ENCODE data around the gene POLE.

POLE gene

DNA sequence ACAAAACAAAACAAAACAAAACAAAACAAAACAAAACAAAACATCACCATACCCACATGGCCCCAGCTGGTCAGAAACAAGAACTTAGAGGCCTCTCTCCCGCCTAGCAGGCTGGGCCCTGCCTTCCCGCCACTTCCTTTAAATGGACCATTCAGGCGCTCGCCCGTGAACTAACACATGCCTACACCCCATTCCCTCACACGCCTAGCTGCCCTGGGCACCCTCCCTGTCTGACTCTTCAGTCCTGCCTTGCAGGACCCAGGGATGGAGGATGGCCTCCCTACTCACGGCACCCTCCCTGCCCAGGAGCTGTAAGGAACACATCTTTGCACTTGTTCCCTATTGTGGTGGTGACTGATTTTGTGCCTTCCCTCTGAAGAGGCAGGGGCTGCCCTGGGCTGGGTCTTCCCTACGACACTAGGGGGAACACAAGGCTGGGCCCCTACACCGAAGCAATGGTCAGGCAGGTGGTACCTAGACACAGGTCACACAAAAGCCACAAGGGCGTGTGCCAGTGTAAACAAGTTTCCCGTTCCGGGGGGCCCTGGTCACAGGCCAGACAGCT is 47.1 kb downstream of the POLE start:
- no peaks in the 10 kb centered on the region for H3K4me1 ChIP-seq (ENCODE audit: control insufficient read depth, insufficient read depth, low read length)
- no peaks in the 10 kb centered on the region for H3K27me3 ChIP-seq (ENCODE audit: control insufficient read depth, insufficient read depth, low read length)
- peaks cover 6% of the 10 kb centered on the region for H3K36me3 ChIP-seq (ENCODE audit: control insufficient read depth, insufficient read depth, low read length)
- H3K9ac ChIP-seq (ENCODE audit: low read length), result no peak overlapping the region
- H3K9me3 ChIP-seq (ENCODE audit: control insufficient read depth, low read length), result no peaks in the 10 kb centered on the region
- no peak overlapping the region for H3K4me3 ChIP-seq (ENCODE audit: low read length)

DNA sequence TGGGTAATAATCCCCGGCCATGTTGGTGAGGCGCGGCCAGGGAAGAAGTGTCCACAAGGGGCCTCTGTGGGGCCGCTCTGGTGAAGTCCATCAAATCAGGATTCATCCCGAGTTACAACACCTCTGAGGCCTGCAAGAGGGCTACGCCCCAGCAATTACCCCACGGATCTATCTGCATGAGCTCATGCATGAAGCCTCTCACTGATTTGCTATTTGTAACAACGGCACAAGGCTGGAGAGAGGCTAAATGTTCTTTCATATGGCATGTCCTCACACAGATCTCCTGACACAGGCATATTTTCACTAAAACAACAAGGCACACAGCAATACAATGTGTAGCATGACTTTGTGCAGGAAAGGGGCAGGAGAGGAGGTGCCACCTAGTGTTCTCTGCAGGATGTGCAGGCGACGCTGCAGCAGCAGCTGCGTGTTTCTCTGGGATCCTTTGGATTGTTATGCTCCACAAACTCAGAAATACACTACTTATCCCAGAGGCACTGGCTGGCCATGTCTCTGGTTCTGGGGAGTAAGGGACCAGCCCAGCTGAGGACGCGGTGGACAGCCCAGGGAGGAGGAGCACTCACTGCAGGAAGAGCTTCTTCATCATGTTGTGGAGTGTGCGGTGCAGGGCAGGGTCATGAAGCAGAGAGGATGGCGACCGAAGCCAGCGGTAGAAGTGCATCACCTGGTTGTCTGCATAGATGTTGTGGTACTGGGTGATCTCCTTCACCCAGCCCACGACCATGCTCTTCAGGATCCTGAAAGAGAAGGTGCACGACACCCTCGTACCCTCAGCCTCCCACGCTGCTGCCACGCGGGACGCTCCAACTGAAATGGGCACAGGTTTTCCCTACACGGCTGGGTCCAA is 48.4 kb downstream of the POLE start:
- H3K27me3 ChIP-seq (ENCODE audit: control insufficient read depth, insufficient read depth, low read length), result no peaks in the 10 kb centered on the region
- H3K4me3 ChIP-seq (ENCODE audit: low read length), result no peak overlapping the region
- H3K9me3 ChIP-seq (ENCODE audit: control insufficient read depth, low read length), result no peaks in the 10 kb centered on the region
- no peaks in the 10 kb centered on the region for H3K4me1 ChIP-seq (ENCODE audit: control insufficient read depth, insufficient read depth, low read length)
- peaks cover 6% of the 10 kb centered on the region for H3K36me3 ChIP-seq (ENCODE audit: control insufficient read depth, insufficient read depth, low read length)
- H3K9ac ChIP-seq (ENCODE audit: low read length), result no peak overlapping the region

DNA sequence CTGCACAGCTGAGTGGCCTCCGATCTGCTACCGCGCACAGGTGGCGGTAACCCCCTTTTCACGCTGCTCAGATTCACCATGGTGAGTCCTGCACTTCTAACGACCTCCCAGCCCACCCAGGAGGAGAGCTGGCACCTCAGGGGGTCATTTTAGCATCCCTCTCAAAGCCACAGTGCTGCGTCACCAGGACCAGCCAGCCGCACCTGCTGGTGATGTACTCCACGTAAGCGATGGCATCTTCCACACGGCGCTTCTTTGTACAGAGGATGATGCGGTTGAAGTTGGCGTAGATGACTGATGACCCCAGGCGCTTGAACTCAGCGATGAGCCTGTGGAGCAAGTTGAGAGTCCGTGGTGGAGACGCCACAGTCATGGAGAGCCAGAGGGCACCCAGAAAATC is 49.3 kb downstream of the POLE start:
- Histone ChIP-seq H3K36me3 (ENCODE audit: control insufficient read depth, insufficient read depth, low read length) (peaks cover 6% of the 10 kb centered on the region), H3K4me3 (ENCODE audit: low read length) (no peak overlapping the region), H3K9ac (ENCODE audit: low read length) (no peak overlapping the region)

DNA sequence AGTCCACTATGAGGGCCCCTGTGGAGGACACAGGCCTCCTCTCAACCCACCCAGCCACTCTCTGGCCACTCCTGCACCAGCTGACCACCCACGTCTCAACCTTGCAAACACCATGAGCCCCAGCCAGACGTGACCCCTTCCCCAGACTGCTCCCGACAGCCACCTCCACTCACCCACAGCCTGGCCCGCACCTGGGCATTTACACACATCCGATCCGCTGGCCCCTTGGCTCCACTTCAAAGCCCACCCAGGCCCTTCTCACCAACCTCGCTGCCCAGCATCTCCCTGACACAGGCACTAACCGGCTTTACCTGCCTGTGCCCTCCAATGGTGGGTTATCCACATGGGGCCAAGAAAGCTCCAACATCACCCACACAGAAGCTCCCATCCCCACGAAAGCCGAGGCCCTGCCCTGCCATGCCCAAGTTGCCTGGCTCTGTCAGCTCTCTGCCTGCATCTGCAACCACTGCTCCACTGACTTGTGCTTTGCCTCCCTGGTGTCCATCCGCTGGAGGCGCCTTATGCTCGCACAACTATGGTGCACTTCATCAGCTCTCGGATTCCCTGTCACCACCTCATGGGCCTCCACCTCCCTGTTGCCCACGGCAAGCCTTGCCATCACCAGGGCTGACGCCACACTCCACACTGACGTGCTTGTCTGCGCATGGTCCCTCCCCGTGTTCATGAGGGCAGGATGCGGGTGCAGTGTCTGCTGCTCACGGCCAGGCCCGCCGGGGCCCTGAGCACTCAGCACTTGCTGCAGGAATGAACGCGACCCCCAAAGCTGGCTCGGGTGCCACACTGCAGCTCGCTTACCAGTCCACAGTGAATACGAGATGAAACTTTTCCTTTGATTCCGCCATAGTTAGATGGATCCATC is 51.8 kb downstream of the POLE start:
- no peaks in the 10 kb centered on the region for H3K9me3 ChIP-seq (ENCODE audit: control insufficient read depth, low read length)
- no peaks in the 10 kb centered on the region for H3K36me3 ChIP-seq (ENCODE audit: control insufficient read depth, insufficient read depth, low read length)
- H3K4me3 ChIP-seq (ENCODE audit: low read length), result no peak overlapping the region
- H3K4me1 ChIP-seq (ENCODE audit: control insufficient read depth, insufficient read depth, low read length), result no peaks in the 10 kb centered on the region
- H3K27me3 ChIP-seq (ENCODE audit: control insufficient read depth, insufficient read depth, low read length), result no peaks in the 10 kb centered on the region
- no peak overlapping the region for H3K9ac ChIP-seq (ENCODE audit: low read length)

More for the DNA sequence above, 49.3 kb downstream of the POLE start:
- Histone ChIP-seq H3K27me3 (ENCODE audit: control insufficient read depth, insufficient read depth, low read length) (no peaks in the 10 kb centered on the region), H3K4me1 (ENCODE audit: control insufficient read depth, insufficient read depth, low read length) (no peaks in the 10 kb centered on the region), H3K9me3 (ENCODE audit: control insufficient read depth, low read length) (no peaks in the 10 kb centered on the region)

DNA sequence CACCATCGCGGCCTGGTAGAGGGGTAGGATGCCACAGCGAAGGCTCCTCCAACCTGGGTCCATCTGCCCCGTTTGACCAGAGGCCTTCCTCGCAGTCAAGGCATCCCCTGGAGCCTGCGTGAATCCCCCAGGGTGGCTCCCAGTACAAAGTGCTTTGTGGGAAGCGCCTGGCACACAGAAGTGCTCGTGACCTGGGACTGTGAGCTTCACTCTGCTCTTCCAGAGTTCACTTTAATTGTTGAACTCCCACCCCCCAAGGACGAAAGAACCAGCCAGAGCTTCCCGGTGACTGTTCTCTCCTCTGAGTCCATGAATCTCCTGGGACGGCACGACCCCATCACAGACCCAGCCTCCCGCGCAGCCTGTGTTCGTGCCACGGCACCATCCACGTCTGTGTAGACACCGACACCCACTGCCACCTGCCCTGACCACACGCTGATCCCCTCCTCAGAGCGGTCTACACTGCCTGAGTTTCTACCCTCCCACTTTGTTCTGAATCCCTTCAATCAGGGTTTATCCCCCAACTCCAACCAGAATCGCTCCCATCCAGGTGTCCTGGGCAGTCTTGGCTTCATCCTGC is 52.6 kb downstream of the POLE start:
- Histone ChIP-seq H3K9me3 (ENCODE audit: control insufficient read depth, low read length) (no peaks in the 10 kb centered on the region), H3K27me3 (ENCODE audit: control insufficient read depth, insufficient read depth, low read length) (no peaks in the 10 kb centered on the region), H3K9ac (ENCODE audit: low read length) (no peak overlapping the region), H3K4me1 (ENCODE audit: control insufficient read depth, insufficient read depth, low read length) (no peaks in the 10 kb centered on the region), H3K4me3 (ENCODE audit: low read length) (no peak overlapping the region), H3K36me3 (ENCODE audit: control insufficient read depth, insufficient read depth, low read length) (no peaks in the 10 kb centered on the region)

DNA sequence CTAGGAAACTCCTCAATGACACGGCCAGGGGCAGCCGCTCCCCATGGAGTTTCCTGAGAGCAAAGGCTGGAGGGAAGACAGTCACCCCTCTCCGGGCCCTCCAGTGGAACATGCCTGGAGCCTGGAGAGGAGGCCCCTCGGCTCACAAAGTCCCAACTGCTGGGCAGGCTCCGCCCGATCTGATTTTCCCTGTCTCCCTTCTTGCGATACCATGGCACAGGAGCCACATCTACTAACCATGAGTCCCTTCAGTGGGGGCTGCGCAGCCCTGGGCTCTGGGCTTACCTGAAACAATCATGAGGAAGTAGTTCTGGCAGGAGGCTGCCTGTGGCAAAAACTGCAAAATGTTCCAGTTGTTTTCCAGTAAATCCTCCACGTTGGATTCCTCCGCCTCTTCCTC is 53.2 kb downstream of the POLE start:
- Histone ChIP-seq H3K27me3 (ENCODE audit: control insufficient read depth, insufficient read depth, low read length) (no peaks in the 10 kb centered on the region), H3K36me3 (ENCODE audit: control insufficient read depth, insufficient read depth, low read length) (no peaks in the 10 kb centered on the region), H3K9ac (ENCODE audit: low read length) (no peak overlapping the region), H3K4me1 (ENCODE audit: control insufficient read depth, insufficient read depth, low read length) (no peaks in the 10 kb centered on the region), H3K4me3 (ENCODE audit: low read length) (no peak overlapping the region), H3K9me3 (ENCODE audit: control insufficient read depth, low read length) (no peaks in the 10 kb centered on the region)

DNA sequence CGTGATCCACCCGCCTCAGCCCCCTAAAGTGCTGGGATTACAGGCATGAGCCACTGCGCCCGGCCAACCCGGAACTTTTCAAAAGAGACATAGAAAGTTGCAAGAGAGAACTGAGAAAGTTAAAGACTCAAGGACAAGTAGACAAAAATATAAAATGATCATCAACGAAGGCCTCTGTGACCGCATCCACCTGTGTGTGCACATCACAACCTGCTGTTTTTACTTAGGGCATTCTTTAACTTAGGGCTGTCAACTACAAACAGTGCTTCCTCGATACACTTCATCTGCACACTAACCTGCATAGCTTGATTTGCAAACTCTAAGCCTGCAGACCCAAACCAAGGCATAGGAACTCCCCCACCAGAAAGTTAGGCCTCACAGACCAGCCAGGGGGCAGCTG is 53.7 kb downstream of the POLE start:
- H3K9ac ChIP-seq (ENCODE audit: low read length), result no peak overlapping the region
- H3K4me1 ChIP-seq (ENCODE audit: control insufficient read depth, insufficient read depth, low read length), result no peaks in the 10 kb centered on the region
- no peaks in the 10 kb centered on the region for H3K27me3 ChIP-seq (ENCODE audit: control insufficient read depth, insufficient read depth, low read length)
- H3K36me3 ChIP-seq (ENCODE audit: control insufficient read depth, insufficient read depth, low read length), result no peaks in the 10 kb centered on the region
- H3K4me3 ChIP-seq (ENCODE audit: low read length), result no peak overlapping the region
- no peaks in the 10 kb centered on the region for H3K9me3 ChIP-seq (ENCODE audit: control insufficient read depth, low read length)

DNA sequence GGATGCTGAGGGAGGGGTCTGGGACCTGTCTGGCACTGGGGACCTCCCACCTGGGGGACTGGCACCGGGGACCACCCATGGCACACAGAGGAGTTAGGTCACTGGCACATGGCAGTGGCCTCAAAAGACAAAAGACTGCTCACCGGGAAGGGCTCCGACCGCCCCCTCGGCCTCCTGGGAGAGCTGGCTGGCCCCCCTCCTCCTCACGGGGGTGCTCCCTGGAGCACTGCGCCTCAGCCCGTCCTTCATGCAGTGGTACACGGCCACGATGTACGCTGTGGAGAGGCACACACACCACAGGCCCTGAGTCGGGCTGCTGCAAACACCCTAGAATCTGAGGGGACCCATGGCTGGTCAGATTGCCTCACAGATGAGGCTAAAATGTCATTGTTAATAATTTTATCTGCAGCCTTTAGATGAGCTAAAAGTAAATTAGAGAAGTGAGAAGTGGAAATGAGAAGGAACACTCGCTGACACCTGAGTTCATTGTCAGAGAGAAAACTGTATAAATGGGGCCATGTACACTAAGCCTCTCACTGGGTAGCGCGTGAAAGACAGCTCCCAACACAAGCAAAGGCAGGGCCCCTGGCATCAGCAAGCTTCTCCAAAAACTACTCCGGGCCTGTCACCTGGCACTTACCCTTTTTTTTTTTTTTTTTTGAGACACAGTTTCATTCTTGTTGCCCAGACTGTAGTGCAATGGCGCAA is 54.5 kb downstream of the POLE start:
- no peak overlapping the region for H3K9ac ChIP-seq (ENCODE audit: low read length)
- no peaks in the 10 kb centered on the region for H3K9me3 ChIP-seq (ENCODE audit: control insufficient read depth, low read length)
- H3K4me1 ChIP-seq (ENCODE audit: control insufficient read depth, insufficient read depth, low read length), result no peaks in the 10 kb centered on the region
- H3K4me3 ChIP-seq (ENCODE audit: low read length), result no peak overlapping the region
- no peaks in the 10 kb centered on the region for H3K36me3 ChIP-seq (ENCODE audit: control insufficient read depth, insufficient read depth, low read length)
- no peaks in the 10 kb centered on the region for H3K27me3 ChIP-seq (ENCODE audit: control insufficient read depth, insufficient read depth, low read length)

DNA sequence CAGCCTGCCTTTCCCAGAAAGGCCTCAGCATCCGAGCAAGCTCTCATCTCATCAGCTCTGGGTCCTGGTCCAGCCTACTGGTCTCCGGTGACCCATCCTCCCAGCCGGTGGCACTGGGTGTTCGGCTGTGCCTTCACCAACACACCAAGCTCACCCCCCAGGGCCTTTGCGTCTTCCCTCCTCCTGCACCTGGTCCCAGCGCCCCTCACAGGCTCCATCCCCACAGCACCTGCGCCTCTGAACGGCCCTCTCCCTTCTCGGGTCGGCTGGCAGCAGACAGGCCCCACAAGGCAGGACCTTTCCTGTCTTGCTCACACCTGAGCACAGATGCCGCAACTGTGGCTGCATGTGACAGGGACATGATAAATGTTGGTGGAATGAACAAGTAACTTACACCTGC is 55.5 kb downstream of the POLE start:
- H3K9ac ChIP-seq (ENCODE audit: low read length), result no peak overlapping the region
- H3K9me3 ChIP-seq (ENCODE audit: control insufficient read depth, low read length), result no peaks in the 10 kb centered on the region
- no peaks in the 10 kb centered on the region for H3K27me3 ChIP-seq (ENCODE audit: control insufficient read depth, insufficient read depth, low read length)
- no peaks in the 10 kb centered on the region for H3K36me3 ChIP-seq (ENCODE audit: control insufficient read depth, insufficient read depth, low read length)
- no peak overlapping the region for H3K4me3 ChIP-seq (ENCODE audit: low read length)
- no peaks in the 10 kb centered on the region for H3K4me1 ChIP-seq (ENCODE audit: control insufficient read depth, insufficient read depth, low read length)

DNA sequence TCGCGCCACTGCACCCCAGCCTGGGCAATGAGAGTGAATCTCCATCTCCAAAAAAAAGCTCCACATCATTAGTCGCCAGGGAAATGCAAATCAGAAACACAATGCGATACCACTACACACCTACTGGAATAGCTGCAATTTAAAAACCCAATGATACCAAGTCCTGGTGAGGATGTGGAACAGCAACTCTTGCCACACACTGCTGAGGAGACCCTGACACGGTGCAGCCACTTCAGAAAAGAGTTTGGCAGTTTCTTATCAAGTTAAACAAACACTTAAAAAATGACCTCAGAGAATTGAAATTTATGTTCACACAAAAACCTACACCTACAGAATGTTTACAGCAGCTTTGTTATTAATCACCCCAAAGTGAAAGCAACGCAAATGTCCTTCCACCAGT is 56.5 kb downstream of the POLE start:
- no peaks in the 10 kb centered on the region for H3K9me3 ChIP-seq (ENCODE audit: control insufficient read depth, low read length)
- H3K27me3 ChIP-seq (ENCODE audit: control insufficient read depth, insufficient read depth, low read length), result no peaks in the 10 kb centered on the region
- no peak overlapping the region for H3K4me3 ChIP-seq (ENCODE audit: low read length)
- no peaks in the 10 kb centered on the region for H3K36me3 ChIP-seq (ENCODE audit: control insufficient read depth, insufficient read depth, low read length)
- H3K4me1 ChIP-seq (ENCODE audit: control insufficient read depth, insufficient read depth, low read length), result no peaks in the 10 kb centered on the region
- H3K9ac ChIP-seq (ENCODE audit: low read length), result no peak overlapping the region

DNA sequence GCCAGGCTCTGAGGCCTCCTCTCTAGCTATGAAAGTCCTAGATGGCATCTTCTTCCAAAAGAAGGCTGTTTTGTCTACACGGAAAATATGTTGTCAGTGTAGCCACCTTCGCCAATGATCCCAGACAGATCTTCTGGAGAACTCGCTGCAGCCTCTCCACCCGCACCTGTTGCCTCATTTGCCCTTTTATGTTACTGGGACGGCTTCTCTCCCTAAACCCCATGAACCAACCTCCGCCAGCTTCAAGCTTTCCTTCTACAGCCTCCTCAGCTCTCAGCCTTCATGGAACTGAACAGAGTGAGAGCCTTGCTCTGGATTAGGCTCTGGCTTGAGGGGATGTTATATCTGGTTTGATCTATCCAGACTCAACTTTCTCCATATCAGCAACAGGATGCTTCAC is 57.8 kb downstream of the POLE start:
- Histone ChIP-seq H3K36me3 (ENCODE audit: control insufficient read depth, insufficient read depth, low read length) (no peaks in the 10 kb centered on the region), H3K9me3 (ENCODE audit: control insufficient read depth, low read length) (no peaks in the 10 kb centered on the region), H3K4me3 (ENCODE audit: low read length) (no peak overlapping the region), H3K4me1 (ENCODE audit: control insufficient read depth, insufficient read depth, low read length) (no peaks in the 10 kb centered on the region), H3K9ac (ENCODE audit: low read length) (no peak overlapping the region), H3K27me3 (ENCODE audit: control insufficient read depth, insufficient read depth, low read length) (no peaks in the 10 kb centered on the region)
